ENCODE measurements around the gene CYB5R3. TPM values are rescaled to one million over a fixed set of nuclear protein-coding genes. Genes with fewer than 3 reads are reported as not detected.
"Not testable (repeated sequence)": the region's sequence is repeated elsewhere in the genome, so short reads cannot be mapped to it uniquely, and the experiment has no call there.

Gene CYB5R3
- total RNA-seq, 1 experiment from 2014 or later: 104 TPM

DNA sequence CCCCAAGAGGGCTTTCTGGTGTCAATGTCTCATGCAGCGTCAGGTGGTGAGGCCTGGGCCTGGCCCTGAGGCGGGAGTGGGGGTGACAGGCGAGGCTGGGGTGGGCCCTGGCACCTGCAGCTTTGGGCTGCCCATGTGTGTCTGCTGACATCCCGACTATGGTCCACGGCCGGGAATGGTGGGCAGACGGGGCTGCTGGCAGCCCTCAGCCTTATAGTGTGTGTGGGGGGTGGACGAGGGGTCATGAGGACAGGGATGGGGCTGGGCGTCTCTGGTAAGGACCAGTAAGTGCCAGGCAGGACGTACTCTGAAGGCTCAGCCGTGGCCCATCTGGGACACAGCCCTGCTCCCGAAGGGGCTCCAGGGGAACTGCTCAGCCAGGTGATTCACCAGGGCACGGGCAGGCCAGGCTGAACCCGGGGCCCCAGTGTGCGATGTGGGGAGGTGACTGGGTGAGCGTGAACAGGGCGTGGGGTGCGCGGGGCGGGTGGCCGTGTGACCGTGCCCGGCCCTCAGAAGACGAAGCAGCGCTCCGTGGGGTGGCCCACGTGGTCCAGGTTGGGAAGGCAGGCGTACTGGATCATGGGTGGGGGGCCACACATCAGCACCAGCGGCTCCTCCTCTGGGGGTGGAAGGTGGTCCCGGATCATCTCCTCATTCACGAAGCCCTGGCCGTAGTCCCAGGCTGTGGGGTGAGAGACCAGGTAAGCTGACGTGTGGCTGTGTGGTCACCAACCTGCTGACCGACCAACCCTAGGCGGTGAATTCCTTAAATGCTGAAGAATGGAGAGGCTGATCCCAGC is 29.7 kb downstream of the CYB5R3 start:
- DNase-seq (ENCODE audit: unreplicated experiment): no peak
- TF ChIP-seq, protein P1, sequence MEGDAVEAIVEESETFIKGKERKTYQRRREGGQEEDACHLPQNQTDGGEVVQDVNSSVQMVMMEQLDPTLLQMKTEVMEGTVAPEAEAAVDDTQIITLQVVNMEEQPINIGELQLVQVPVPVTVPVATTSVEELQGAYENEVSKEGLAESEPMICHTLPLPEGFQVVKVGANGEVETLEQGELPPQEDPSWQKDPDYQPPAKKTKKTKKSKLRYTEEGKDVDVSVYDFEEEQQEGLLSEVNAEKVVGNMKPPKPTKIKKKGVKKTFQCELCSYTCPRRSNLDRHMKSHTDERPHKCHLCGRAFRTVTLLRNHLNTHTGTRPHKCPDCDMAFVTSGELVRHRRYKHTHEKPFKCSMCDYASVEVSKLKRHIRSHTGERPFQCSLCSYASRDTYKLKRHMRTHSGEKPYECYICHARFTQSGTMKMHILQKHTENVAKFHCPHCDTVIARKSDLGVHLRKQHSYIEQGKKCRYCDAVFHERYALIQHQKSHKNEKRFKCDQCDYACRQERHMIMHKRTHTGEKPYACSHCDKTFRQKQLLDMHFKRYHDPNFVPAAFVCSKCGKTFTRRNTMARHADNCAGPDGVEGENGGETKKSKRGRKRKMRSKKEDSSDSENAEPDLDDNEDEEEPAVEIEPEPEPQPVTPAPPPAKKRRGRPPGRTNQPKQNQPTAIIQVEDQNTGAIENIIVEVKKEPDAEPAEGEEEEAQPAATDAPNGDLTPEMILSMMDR (IDR thresholded peaks at IDR 0.05; ENCODE audit: unreplicated experiment): no peak
- peaks cover 30% of the 10 kb centered on the region for H3K36me3 Mint-ChIP-seq (ENCODE audit: insufficient read depth, unreplicated experiment)
- intact Hi-C loops (cut with micrococcal nuclease): loop anchor here (2.0 kb wide), 2 partner anchors 29 to 339 kb away; partner anchors contain the start of gene CYB5R3
- peaks cover 32% of the 10 kb centered on the region for H3K4me1 Mint-ChIP-seq (ENCODE audit: insufficient read depth, unreplicated experiment)
- CTCF ChIA-PET: interaction anchor here (0.7 to 2.8 kb wide), 2 partner anchors 13 to 184 kb away, joined by 3 to 18 read pairs; no protein-coding TSS in a partner anchor
- no peaks in the 10 kb centered on the region for H3K9me3 Mint-ChIP-seq (ENCODE audit: unreplicated experiment)
- H3K27ac Mint-ChIP-seq (ENCODE audit: low read depth, unreplicated experiment): peak overlapping the region; percentile 93
- POLR2A ChIA-PET: interaction anchor here (2.4 to 4.2 kb wide), 2 partner anchors 17 to 30 kb away, joined by 6 to 44 read pairs; partner anchors contain the start of gene CYB5R3
- no peaks in the 10 kb centered on the region for H3K27me3 Mint-ChIP-seq (ENCODE audit: insufficient read depth, unreplicated experiment)
- TSS peak; percentile 44 for BruUV-seq (replicated peaks)
- H3K4me3 Mint-ChIP-seq (ENCODE audit: unreplicated experiment): no peak overlapping the region

DNA sequence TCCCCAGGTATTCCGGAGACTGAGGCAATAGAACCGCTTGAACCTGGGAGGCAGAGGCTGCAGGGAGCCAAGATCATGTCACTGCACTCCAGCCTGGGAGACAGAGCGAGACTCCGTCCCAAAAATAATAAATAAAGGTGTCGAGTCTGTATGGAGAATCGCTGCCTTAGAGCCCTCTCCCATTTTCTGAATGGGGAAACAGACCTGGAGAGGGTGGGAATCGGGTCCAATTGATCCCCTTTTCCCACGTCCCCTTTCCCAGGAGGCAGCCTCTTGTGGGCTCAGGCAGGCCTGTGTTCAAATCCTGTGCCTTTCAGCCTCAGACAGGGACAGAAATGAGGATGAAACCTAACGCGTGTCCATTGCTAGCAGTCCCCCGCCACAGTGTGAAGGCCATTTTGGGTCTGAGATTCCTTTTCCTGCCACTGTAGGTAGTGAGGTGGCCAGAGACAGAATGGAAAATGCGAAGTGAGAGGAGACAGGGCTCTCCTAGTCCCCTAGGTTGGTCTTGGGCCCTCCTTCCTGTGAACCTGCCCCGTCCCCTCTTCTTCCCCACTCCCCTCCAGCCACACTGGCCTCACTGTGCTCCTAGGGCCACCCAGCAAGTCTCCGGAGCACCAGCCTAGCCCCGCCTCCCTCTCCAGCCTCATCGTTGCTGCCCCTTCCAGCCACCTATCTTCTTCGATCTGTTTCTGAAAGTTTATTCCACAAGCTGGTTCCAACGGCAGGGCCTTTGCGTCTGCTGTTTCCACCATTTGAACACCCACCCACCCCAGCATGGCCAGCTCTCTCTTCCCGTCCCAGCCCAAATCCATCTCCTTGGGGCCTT is 31.8 kb downstream of the CYB5R3 start:
- POLR2A ChIA-PET: interaction anchor here (0.6 to 4.4 kb wide), 5 partner anchors 8 to 761 kb away, joined by 3 to 37 read pairs (median 6); partner anchors contain the start of gene CYB5R3
- peak overlapping the region; percentile 51 for H3K27ac Mint-ChIP-seq (ENCODE audit: low read depth, unreplicated experiment)
- no peak overlapping the region for H3K4me3 Mint-ChIP-seq (ENCODE audit: unreplicated experiment)
- DNase-seq (ENCODE audit: unreplicated experiment): no peak
- H3K36me3 Mint-ChIP-seq (ENCODE audit: insufficient read depth, unreplicated experiment): peaks cover 36% of the 10 kb centered on the region
- H3K4me1 Mint-ChIP-seq (ENCODE audit: insufficient read depth, unreplicated experiment): peaks cover 40% of the 10 kb centered on the region
- CTCF ChIA-PET: no interaction called here
- TF ChIP-seq, protein P1 (IDR thresholded peaks at IDR 0.05; ENCODE audit: unreplicated experiment): no peak
- H3K9me3 Mint-ChIP-seq (ENCODE audit: unreplicated experiment): no peaks in the 10 kb centered on the region
- no peaks in the 10 kb centered on the region for H3K27me3 Mint-ChIP-seq (ENCODE audit: insufficient read depth, unreplicated experiment)
- intact Hi-C loops (cut with micrococcal nuclease): no loop called here
- BruUV-seq (replicated peaks): no TSS peak

DNA sequence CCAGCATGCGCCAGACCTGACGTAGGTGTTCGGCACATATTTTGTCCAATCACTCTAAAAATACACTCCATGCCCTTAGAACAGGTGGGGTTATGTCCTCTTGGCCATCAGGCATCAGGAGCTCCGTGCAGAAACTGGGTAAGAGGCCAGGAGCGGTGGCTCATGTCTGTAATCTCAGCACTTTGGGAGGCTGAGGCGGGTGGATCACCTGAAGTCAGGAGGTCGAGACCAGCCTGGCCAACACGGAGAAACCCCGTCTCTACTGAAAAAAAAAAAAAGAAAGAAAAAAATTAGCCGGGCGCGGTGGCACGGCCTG is 33.4 kb downstream of the CYB5R3 start:
- H3K9me3 Mint-ChIP-seq (ENCODE audit: unreplicated experiment); BruUV-seq (replicated peaks); intact Hi-C loops (cut with micrococcal nuclease); H3K27me3 Mint-ChIP-seq (ENCODE audit: insufficient read depth, unreplicated experiment); DNase-seq (ENCODE audit: unreplicated experiment): not testable (repeated sequence)
- POLR2A ChIA-PET: interaction anchor here (0.5 to 4.4 kb wide), 16 partner anchors 10 to 533 kb away, joined by 3 to 37 read pairs (median 8); partner anchors contain the start of genes ARFGAP3 and CYB5R3
- H3K27ac Mint-ChIP-seq (ENCODE audit: low read depth, unreplicated experiment): peak overlapping the region; percentile 100
- CTCF ChIA-PET: interaction anchor here (0.8 kb wide), 1 partner anchor 102 kb away, joined by 3 read pairs; no protein-coding TSS in a partner anchor
- H3K36me3 Mint-ChIP-seq (ENCODE audit: insufficient read depth, unreplicated experiment): peaks cover 42% of the 10 kb centered on the region
- H3K4me3 Mint-ChIP-seq (ENCODE audit: unreplicated experiment): peak overlapping the region; percentile 94
- H3K4me1 Mint-ChIP-seq (ENCODE audit: insufficient read depth, unreplicated experiment): peaks cover 34% of the 10 kb centered on the region

DNA sequence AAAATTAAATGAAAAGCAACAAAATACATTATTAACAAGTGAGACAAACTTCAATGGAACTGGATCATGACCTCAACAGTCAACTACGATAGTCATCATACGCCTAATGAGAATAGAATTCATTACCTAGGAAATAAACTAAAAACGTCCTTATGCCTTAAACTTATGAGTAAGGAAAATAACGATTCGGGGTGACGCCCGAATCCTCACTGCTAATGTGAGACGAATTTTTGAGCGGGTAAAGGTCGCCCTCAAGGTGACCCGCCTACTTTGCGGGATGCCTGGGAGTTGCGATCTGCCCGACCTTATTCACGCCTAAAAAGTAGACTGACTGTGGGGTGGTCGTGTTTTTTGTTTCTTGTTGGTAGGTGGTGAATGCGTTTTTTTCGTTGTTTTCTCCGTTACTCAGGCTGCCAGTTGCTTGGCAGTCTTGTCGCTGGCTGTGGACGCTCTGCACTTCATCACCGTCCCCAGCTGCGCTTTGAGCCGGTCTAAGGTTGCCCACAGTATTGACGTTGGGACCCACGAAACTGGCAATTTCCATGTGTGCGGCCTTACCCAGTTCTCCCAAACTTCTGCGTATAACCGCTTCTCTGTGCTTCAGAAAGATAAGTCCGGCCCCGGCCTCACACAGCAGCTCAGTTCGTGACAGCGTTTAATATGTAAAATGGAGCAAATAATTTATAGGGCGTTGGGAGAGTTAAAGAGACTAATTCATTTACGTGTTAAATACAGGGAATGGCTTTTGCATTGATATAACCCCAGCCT is 33.9 kb downstream of the CYB5R3 start:
- intact Hi-C loops (cut with micrococcal nuclease): no loop called here
- BruUV-seq (replicated peaks): TSS peak; percentile 100
- Mint-ChIP-seq H3K4me3 (ENCODE audit: unreplicated experiment) (peak overlapping the region; percentile 94), H3K27ac (ENCODE audit: low read depth, unreplicated experiment) (peak overlapping the region; percentile 100), H3K36me3 (ENCODE audit: insufficient read depth, unreplicated experiment) (peaks cover 40% of the 10 kb centered on the region), H3K27me3 (ENCODE audit: insufficient read depth, unreplicated experiment) (no peaks in the 10 kb centered on the region), H3K4me1 (ENCODE audit: insufficient read depth, unreplicated experiment) (peaks cover 29% of the 10 kb centered on the region), H3K9me3 (ENCODE audit: unreplicated experiment) (no peaks in the 10 kb centered on the region)
- DNase-seq (ENCODE audit: unreplicated experiment): peak; percentile 98
- TF ChIP-seq, protein P1 (IDR thresholded peaks at IDR 0.05; ENCODE audit: unreplicated experiment): no peak
- POLR2A ChIA-PET: interaction anchor here (0.5 to 4.4 kb wide), 30 partner anchors 9 to 964 kb away, joined by 3 to 37 read pairs (median 4); partner anchors contain the start of genes ARFGAP3, CYB5R3 and PACSIN2
- CTCF ChIA-PET: interaction anchor here (0.6 to 1.2 kb wide), 3 partner anchors 22 to 191 kb away, joined by 3 read pairs; no protein-coding TSS in a partner anchor

Measured in MCF 10A (cell line).